Esophagus (tissue), 2 donors: ENCODE results near the gene CENPO. TPM values are rescaled to one million over a fixed set of nuclear protein-coding genes. Genes with fewer than 3 reads are reported as not detected.
"Not testable (repeated sequence)": the region's sequence is repeated elsewhere in the genome, so short reads cannot be mapped to it uniquely, and the experiment has no call there.

ENCODE experiments used
- H3K27ac ChIP-seq, 2 donors: one replicate each; pipeline ENCODE4 v1.5.1; 2013; ENCODE audit warnings: low read depth in 2 of 2, mild to moderate bottlenecking in 2 of 2, inconsistent platforms in 1 of 2, low read length in 1 of 2, moderate library complexity in 1 of 2
- H3K27me3 ChIP-seq, 2 donors: one replicate each; pipeline ENCODE4 v1.6.1; 2013; ENCODE audit warnings: low read length in 2 of 2, control low read depth in 1 of 2, mild to moderate bottlenecking in 1 of 2; ENCODE audit not compliant: insufficient read depth in 2 of 2, control insufficient read depth in 1 of 2
- H3K36me3 ChIP-seq, 2 donors: one replicate each; pipeline ENCODE4 v1.6.1; 2013; ENCODE audit warnings: low read length in 1 of 2; ENCODE audit not compliant: control insufficient read depth in 2 of 2, insufficient read depth in 2 of 2
- H3K4me1 ChIP-seq, 2 donors: one replicate each; pipeline ENCODE4 v1.6.1; 2013; ENCODE audit warnings: low read length in 1 of 2; ENCODE audit not compliant: control insufficient read depth in 2 of 2, insufficient read depth in 2 of 2
- H3K4me3 ChIP-seq, 2 donors: one replicate each; pipeline ENCODE4 v1.5.1; 2013; ENCODE audit warnings: low read length in 2 of 2, mild to moderate bottlenecking in 2 of 2, low read depth in 1 of 2, moderate library complexity in 1 of 2
- H3K9me3 ChIP-seq, 2 donors: one replicate each; pipeline ENCODE4 v1.6.1; 2013; ENCODE audit warnings: mild to moderate bottlenecking in 2 of 2, low read depth in 1 of 2, low read length in 1 of 2, moderate library complexity in 1 of 2; ENCODE audit not compliant: control insufficient read depth in 2 of 2, insufficient read depth in 1 of 2
- WGBS, 2 donors: extraction: QIAGEN DNeasy Blood & Tissue Kit; methylation state at CpG; one replicate each; pipeline ENCODE4 v1.1.7; 2013; 5-methylcytosine and 5-hydroxymethylcytosine counted together
- polyA plus RNA-seq, 2 donors: library from polyadenylated mRNA; stranded (reverse); fragments of 200-250 nt; gene quantifications; one replicate each; pipeline ENCODE4 v1.2.3, GENCODE V29; 2013
- donor health status: healthy with polysubstance abuse.
- donor health status: Bipolar disorder and iron deficiency.

Gene CENPO
- polyA plus RNA-seq, 2 donors: 3.7 to 4.1 TPM

- WGBS, 2 donors: 87 to 89% methylated on average over 6 of the region's 6 CpGs
Measured at GRCh38 chr2:24785671-24786321, 7.4 kb upstream of the CENPO start.

GRCh38 chr2:24787532-24787931, 5.7 kb upstream of the CENPO start:
- H3K27ac ChIP-seq: no peak overlapping the region
- H3K27me3 ChIP-seq: no peaks in the 10 kb centered on the region
- H3K4me1 ChIP-seq: no peaks in the 10 kb centered on the region
- no peaks in the 10 kb centered on the region for H3K36me3 ChIP-seq
- no peak overlapping the region for H3K4me3 ChIP-seq
- WGBS, 2 donors: 79 to 84% methylated on average over 2 of the region's 2 CpGs
- H3K9me3 ChIP-seq: no peaks in the 10 kb centered on the region

More at GRCh38 chr2:24785671-24786321, 7.4 kb upstream of the CENPO start:
- Histone ChIP-seq H3K36me3 (no peaks in the 10 kb centered on the region), H3K27ac (no peak overlapping the region), H3K9me3 (no peaks in the 10 kb centered on the region), H3K27me3 (no peaks in the 10 kb centered on the region), H3K4me1 (no peaks in the 10 kb centered on the region), H3K4me3 (no peak overlapping the region)

- Histone ChIP-seq H3K4me1 (peaks cover 0 to 1% of the 10 kb centered on the region in 2 donors), H3K36me3 (no peaks in the 10 kb centered on the region), H3K4me3 (no peak overlapping the region), H3K9me3 (no peaks in the 10 kb centered on the region), H3K27ac (no peak overlapping the region), H3K27me3 (no peaks in the 10 kb centered on the region)
- WGBS, 2 donors: 67 to 76% methylated on average over 3 of the region's 3 CpGs
Measured at GRCh38 chr2:24788816-24789215, 4.4 kb upstream of the CENPO start.

- no peak overlapping the region for H3K4me3 ChIP-seq
- WGBS, 2 donors: 71 to 79% methylated on average over 5 of the region's 5 CpGs
- peaks cover 0 to 4% of the 10 kb centered on the region in 2 donors for H3K4me1 ChIP-seq
- no peaks in the 10 kb centered on the region for H3K36me3 ChIP-seq
- peak overlapping the region in 1 of 2 donors; percentile 27 for H3K27ac ChIP-seq
- no peaks in the 10 kb centered on the region for H3K9me3 ChIP-seq
- no peaks in the 10 kb centered on the region for H3K27me3 ChIP-seq
Measured at GRCh38 chr2:24791452-24791851, 1.8 kb upstream of the CENPO start.

- no peaks in the 10 kb centered on the region for H3K27me3 ChIP-seq
- no peaks in the 10 kb centered on the region for H3K36me3 ChIP-seq
- H3K4me1 ChIP-seq: peaks cover 0 to 4% of the 10 kb centered on the region in 2 donors
- no peaks in the 10 kb centered on the region for H3K9me3 ChIP-seq
- peak overlapping the region; percentile 97 to 99 for H3K27ac ChIP-seq
- peak overlapping the region; percentile 84 to 89 for H3K4me3 ChIP-seq
- WGBS, 2 donors: 0 to 1% methylated on average over 6 of the region's 6 CpGs
Measured at GRCh38 chr2:24792542-24792873, 717 bp upstream of the CENPO start.

GRCh38 chr2:24793761-24794435, 673 bp downstream of the CENPO start:
- Histone ChIP-seq H3K27me3 (no peaks in the 10 kb centered on the region), H3K4me1 (peaks cover 0 to 4% of the 10 kb centered on the region in 2 donors), H3K9me3 (no peaks in the 10 kb centered on the region), H3K27ac (peak overlapping the region in 1 of 2 donors; percentile 60), H3K4me3 (peak overlapping the region; percentile 84 to 89), H3K36me3 (no peaks in the 10 kb centered on the region)
- 3 to 6% methylated on average over 14 of the region's 14 CpGs for WGBS, 2 donors

GRCh38 chr2:24797644-24798043, 4.4 kb downstream of the CENPO start:
- Histone ChIP-seq H3K36me3 (no peaks in the 10 kb centered on the region), H3K4me3 (no peak overlapping the region), H3K4me1 (peaks cover 0 to 4% of the 10 kb centered on the region in 2 donors), H3K9me3 (peaks cover 0 to 3% of the 10 kb centered on the region in 2 donors), H3K27me3 (no peaks in the 10 kb centered on the region), H3K27ac (no peak overlapping the region)
- 95 to 99% methylated on average over 2 of the region's 2 CpGs for WGBS, 2 donors

- not testable (repeated sequence) for H3K36me3 ChIP-seq, H3K9me3 ChIP-seq, H3K4me1 ChIP-seq, H3K27ac ChIP-seq, H3K4me3 ChIP-seq, H3K27me3 ChIP-seq
- WGBS, 2 donors: 85 to 98% methylated on average over 3 to 4 of the region's 5 CpGs
Measured at GRCh38 chr2:24800487-24800886, 7.3 kb downstream of the CENPO start.

GRCh38 chr2:24805811-24806660, 12.8 kb downstream of the CENPO start:
- not testable (repeated sequence) for H3K27ac ChIP-seq, H3K4me1 ChIP-seq, H3K4me3 ChIP-seq, H3K27me3 ChIP-seq, H3K36me3 ChIP-seq, H3K9me3 ChIP-seq
- 93 to 96% methylated on average over 22 to 25 of the region's 25 CpGs for WGBS, 2 donors
